ENCODE results near the gene XYLT1. TPM values are rescaled to one million over a fixed set of nuclear protein-coding genes. Genes with fewer than 3 reads are reported as not detected.

The XYLT1 gene
- total and polyA plus RNA-seq, 2 of the 13 experiments (the other 11 are each of a cell fraction or from before 2014, with no cell fraction given): not detected

DNA sequence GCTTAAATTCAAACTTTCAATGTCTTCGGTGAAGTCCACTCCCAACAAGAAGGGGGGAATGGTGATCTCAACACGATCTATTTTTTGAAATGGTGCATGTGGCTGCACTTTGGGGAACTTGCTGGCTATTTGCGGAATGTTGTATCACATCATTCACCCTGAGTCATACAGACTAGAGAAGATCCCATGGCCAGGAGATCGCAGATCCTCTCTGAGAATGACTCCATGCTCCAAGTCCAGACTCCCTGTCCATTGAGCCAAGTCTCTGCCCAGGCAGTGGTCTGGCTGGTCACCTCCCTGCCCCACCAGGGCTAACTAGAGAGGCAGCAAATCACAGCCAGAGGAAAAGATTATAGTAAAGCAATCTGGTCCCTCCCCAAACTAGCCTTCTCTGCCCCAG lies 120.6 kb downstream of the XYLT1 start (continued):
- TF ChIP-seq SRY (CRISPR knock-in tag; IDR thresholded peaks at IDR 0.05) (no peak), ZSCAN22 (CRISPR knock-in tag; IDR thresholded peaks at IDR 0.05) (no peak), NFE2L1 (CRISPR knock-in tag; IDR thresholded peaks at IDR 0.05; ENCODE audit: borderline replicate concordance) (no peak), FOXK2 (IDR thresholded peaks at IDR 0.05) (no peak)

DNA sequence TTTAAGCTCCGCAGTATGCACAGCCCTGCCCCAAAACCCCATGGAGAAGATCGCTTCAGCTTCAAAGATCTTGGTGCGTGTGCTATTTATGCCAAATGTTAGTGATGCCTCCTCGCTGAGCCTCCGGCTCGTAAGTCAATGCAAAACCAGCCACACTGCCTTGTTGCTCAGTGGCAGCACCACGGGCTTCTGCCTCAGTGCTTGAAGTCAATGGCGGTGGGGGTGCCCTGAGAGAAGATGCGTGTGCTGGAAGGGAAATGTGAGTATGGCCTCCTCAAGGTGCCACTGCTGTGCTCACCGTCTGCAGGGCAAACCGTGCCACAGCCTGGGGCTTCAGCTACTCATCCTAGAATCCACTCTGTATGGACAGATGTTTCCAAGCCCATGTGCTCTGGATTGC lies 121.9 kb downstream of the XYLT1 start:
- no peak overlapping the region for H2AFZ ChIP-seq (ENCODE audit: low read length)
- 26% methylated on average over 11 of the region's 11 CpGs for WGBS (ENCODE audit: low lambda C conversion rate)
- FAIRE-seq (no peak), DNase-seq (ENCODE audit: low spot score) (no peak), ATAC-seq (no peak)
- ChIA-PET POLR2A (no interaction called here), CTCF (ENCODE audit: low intra/inter-chr PET ratio, low total read pairs) (no interaction called here)
- H3K4me1 ChIP-seq (ENCODE audit: insufficient read depth, low read length): no peaks in the 10 kb centered on the region
- H3K27me3 ChIP-seq (ENCODE audit: control insufficient read depth in 1 of 2, insufficient read depth in 2 of 2, low read length in 2 of 2): peaks cover 2 to 8% of the 10 kb centered on the region in 2 experiments; a peak in 1 of 5 replicates
- no peaks in the 10 kb centered on the region for H3K9me3 ChIP-seq (ENCODE audit: low read length)
- in situ Hi-C loops (cut with HindIII; ENCODE audit: extremely low pct_ligation_motif_present, low pct_unique_long_range_greater_than_20kb) (no loop called here), intact Hi-C loops (cut with micrococcal nuclease; ENCODE audit: unreplicated experiment) (no loop called here)
- H3K9ac ChIP-seq (ENCODE audit: insufficient read depth, low read depth, low read length): no peak overlapping the region
- no TSS peak for BruUV-seq (replicated peaks)
- no peak overlapping the region for H3K4me3 ChIP-seq (replicated peaks in 1 of 3; ENCODE audit: insufficient read depth in 1 of 3, low read depth in 2 of 3, low read length in 3 of 3)
- H3K27ac ChIP-seq (ENCODE audit: extremely low read length, insufficient read depth, low read length): no peak overlapping the region
- H4K20me1 ChIP-seq (ENCODE audit: insufficient read depth, low read length): no peaks in the 10 kb centered on the region
- H3K79me2 ChIP-seq (ENCODE audit: insufficient read depth, low read length): no peaks in the 10 kb centered on the region
- no peaks in the 10 kb centered on the region for H3K36me3 ChIP-seq (replicated peaks in 1 of 2; ENCODE audit: control insufficient read depth in 1 of 2, insufficient read depth in 2 of 2, low read length in 2 of 2)
- no peak overlapping the region for H3K4me2 ChIP-seq (ENCODE audit: low read depth, low read length)
- TF ChIP-seq, protein P1, sequence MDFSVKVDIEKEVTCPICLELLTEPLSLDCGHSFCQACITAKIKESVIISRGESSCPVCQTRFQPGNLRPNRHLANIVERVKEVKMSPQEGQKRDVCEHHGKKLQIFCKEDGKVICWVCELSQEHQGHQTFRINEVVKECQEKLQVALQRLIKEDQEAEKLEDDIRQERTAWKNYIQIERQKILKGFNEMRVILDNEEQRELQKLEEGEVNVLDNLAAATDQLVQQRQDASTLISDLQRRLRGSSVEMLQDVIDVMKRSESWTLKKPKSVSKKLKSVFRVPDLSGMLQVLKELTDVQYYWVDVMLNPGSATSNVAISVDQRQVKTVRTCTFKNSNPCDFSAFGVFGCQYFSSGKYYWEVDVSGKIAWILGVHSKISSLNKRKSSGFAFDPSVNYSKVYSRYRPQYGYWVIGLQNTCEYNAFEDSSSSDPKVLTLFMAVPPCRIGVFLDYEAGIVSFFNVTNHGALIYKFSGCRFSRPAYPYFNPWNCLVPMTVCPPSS (IDR thresholded peaks at IDR 0.05): no peak
- TF ChIP-seq, protein P2, sequence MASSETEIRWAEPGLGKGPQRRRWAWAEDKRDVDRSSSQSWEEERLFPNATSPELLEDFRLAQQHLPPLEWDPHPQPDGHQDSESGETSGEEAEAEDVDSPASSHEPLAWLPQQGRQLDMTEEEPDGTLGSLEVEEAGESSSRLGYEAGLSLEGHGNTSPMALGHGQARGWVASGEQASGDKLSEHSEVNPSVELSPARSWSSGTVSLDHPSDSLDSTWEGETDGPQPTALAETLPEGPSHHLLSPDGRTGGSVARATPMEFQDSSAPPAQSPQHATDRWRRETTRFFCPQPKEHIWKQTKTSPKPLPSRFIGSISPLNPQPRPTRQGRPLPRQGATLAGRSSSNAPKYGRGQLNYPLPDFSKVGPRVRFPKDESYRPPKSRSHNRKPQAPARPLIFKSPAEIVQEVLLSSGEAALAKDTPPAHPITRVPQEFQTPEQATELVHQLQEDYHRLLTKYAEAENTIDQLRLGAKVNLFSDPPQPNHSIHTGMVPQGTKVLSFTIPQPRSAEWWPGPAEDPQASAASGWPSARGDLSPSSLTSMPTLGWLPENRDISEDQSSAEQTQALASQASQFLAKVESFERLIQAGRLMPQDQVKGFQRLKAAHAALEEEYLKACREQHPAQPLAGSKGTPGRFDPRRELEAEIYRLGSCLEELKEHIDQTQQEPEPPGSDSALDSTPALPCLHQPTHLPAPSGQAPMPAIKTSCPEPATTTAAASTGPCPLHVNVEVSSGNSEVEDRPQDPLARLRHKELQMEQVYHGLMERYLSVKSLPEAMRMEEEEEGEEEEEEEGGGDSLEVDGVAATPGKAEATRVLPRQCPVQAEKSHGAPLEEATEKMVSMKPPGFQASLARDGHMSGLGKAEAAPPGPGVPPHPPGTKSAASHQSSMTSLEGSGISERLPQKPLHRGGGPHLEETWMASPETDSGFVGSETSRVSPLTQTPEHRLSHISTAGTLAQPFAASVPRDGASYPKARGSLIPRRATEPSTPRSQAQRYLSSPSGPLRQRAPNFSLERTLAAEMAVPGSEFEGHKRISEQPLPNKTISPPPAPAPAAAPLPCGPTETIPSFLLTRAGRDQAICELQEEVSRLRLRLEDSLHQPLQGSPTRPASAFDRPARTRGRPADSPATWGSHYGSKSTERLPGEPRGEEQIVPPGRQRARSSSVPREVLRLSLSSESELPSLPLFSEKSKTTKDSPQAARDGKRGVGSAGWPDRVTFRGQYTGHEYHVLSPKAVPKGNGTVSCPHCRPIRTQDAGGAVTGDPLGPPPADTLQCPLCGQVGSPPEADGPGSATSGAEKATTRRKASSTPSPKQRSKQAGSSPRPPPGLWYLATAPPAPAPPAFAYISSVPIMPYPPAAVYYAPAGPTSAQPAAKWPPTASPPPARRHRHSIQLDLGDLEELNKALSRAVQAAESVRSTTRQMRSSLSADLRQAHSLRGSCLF (CRISPR knock-in tag; IDR thresholded peaks at IDR 0.05; ENCODE audit: borderline replicate concordance): no peak
- TF ChIP-seq ZKSCAN8 (CRISPR knock-in tag; IDR thresholded peaks at IDR 0.05; ENCODE audit: borderline replicate concordance) (no peak), ZNF44 (CRISPR knock-in tag; IDR thresholded peaks at IDR 0.05) (no peak), REPIN1 (CRISPR knock-in tag; IDR thresholded peaks at IDR 0.05; ENCODE audit: borderline replicate concordance, low read depth) (no peak), JUN (CRISPR knock-in tag; IDR thresholded peaks at IDR 0.05) (no peak), ZMAT3 (CRISPR knock-in tag; conservative IDR thresholded peaks at IDR 0.05) (no peak), ZNF672 (CRISPR knock-in tag; IDR thresholded peaks at IDR 0.05) (no peak), BRD4 (CRISPR knock-in tag; IDR thresholded peaks at IDR 0.05) (no peak)
- TF ChIP-seq, protein P3, sequence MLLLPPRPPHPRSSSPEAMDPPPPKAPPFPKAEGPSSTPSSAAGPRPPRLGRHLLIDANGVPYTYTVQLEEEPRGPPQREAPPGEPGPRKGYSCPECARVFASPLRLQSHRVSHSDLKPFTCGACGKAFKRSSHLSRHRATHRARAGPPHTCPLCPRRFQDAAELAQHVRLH (CRISPR knock-in tag; IDR thresholded peaks at IDR 0.05; ENCODE audit: borderline replicate concordance, low read depth): no peak
- TF ChIP-seq, protein P4, sequence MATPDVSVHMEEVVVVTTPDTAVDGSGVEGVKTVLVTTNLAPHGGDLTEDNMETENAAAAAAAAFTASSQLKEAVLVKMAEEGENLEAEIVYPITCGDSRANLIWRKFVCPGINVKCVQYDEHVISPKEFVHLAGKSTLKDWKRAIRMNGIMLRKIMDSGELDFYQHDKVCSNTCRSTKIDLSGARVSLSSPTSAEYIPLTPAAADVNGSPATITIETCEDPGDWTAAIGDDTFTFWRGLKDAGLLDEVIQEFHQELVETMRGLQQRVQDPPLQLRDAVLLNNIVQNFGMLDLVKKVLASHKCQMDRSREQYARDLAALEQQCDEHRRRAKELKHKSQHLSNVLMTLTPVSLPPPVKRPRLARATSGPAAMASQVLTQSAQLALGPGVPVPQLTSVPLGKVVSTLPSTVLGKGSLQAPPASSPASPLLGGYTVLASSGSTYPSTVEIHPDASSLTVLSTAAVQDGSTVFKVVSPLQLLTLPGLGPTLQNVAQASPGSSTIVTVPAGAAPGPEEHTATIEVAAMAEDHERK (CRISPR knock-in tag; IDR thresholded peaks at IDR 0.05; ENCODE audit: low read depth): no peak
- TF ChIP-seq, protein P5, sequence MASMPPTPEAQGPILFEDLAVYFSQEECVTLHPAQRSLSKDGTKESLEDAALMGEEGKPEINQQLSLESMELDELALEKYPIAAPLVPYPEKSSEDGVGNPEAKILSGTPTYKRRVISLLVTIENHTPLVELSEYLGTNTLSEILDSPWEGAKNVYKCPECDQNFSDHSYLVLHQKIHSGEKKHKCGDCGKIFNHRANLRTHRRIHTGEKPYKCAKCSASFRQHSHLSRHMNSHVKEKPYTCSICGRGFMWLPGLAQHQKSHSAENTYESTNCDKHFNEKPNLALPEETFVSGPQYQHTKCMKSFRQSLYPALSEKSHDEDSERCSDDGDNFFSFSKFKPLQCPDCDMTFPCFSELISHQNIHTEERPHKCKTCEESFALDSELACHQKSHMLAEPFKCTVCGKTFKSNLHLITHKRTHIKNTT (CRISPR knock-in tag; IDR thresholded peaks at IDR 0.05): no peak

Data from HepG2 (cell line).